C4-2B (cell line): ENCODE measurements around the gene TUNAR.

Experiments
- ZFX ChIP-seq: fragments of 450-650 bp; IDR thresholded peaks from 2 replicates; pipeline ENCODE4 v1.6.1; 2017
- TF ChIP-seq, protein P1 (sequence below): fragments of 450-650 bp; conservative IDR thresholded peaks from 2 replicates; pipeline ENCODE4 v1.5.1; 2017; ENCODE audit warnings: mild to moderate bottlenecking

- TF ChIP-seq, protein P1, sequence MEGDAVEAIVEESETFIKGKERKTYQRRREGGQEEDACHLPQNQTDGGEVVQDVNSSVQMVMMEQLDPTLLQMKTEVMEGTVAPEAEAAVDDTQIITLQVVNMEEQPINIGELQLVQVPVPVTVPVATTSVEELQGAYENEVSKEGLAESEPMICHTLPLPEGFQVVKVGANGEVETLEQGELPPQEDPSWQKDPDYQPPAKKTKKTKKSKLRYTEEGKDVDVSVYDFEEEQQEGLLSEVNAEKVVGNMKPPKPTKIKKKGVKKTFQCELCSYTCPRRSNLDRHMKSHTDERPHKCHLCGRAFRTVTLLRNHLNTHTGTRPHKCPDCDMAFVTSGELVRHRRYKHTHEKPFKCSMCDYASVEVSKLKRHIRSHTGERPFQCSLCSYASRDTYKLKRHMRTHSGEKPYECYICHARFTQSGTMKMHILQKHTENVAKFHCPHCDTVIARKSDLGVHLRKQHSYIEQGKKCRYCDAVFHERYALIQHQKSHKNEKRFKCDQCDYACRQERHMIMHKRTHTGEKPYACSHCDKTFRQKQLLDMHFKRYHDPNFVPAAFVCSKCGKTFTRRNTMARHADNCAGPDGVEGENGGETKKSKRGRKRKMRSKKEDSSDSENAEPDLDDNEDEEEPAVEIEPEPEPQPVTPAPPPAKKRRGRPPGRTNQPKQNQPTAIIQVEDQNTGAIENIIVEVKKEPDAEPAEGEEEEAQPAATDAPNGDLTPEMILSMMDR = no peak
- no peak for TF ChIP-seq ZFX
Observed at GRCh38 chr14:95876761-95877538, at the start of gene TUNAR.
